ENCODE results near the gene GABRB2. TPM values are rescaled to one million over a fixed set of nuclear protein-coding genes. Genes with fewer than 3 reads are reported as not detected.

GABRB2 gene
- total and polyA plus RNA-seq, 2 of the 13 experiments (the other 11 are each of a cell fraction or from before 2014, with no cell fraction given): 0.01 TPM; not detected in 1

- Histone ChIP-seq H3K79me2 (ENCODE audit: insufficient read depth, low read length) (no peaks in the 10 kb centered on the region), H3K9ac (ENCODE audit: insufficient read depth, low read depth, low read length) (no peak overlapping the region), H3K36me3 (replicated peaks in 1 of 2; ENCODE audit: control insufficient read depth in 1 of 2, insufficient read depth in 2 of 2, low read length in 2 of 2) (no peaks in the 10 kb centered on the region), H3K4me2 (ENCODE audit: low read depth, low read length) (no peak overlapping the region), H3K9me3 (ENCODE audit: low read length) (no peaks in the 10 kb centered on the region), H4K20me1 (ENCODE audit: insufficient read depth, low read length) (no peaks in the 10 kb centered on the region), H3K27me3 (ENCODE audit: control insufficient read depth in 1 of 2, insufficient read depth in 2 of 2, low read length in 2 of 2) (no peaks in the 10 kb centered on the region), H3K4me3 (replicated peaks in 1 of 3; ENCODE audit: insufficient read depth in 1 of 3, low read depth in 2 of 3, low read length in 3 of 3) (no peak overlapping the region), H3K4me1 (ENCODE audit: insufficient read depth, low read length) (no peaks in the 10 kb centered on the region), H3K27ac (ENCODE audit: extremely low read length, insufficient read depth, low read length) (no peak overlapping the region), H2AFZ (ENCODE audit: low read length) (no peak overlapping the region)
- in situ Hi-C loops (cut with HindIII; ENCODE audit: extremely low pct_ligation_motif_present, low pct_unique_long_range_greater_than_20kb): no loop called here
- no peak for ATAC-seq
- BruUV-seq (replicated peaks): no TSS peak
- FAIRE-seq: no peak
- TF ChIP-seq MIXL1 (CRISPR knock-in tag; IDR thresholded peaks at IDR 0.05) (no peak), GATAD2A (CRISPR knock-in tag; IDR thresholded peaks at IDR 0.05) (no peak), CREB1 (IDR thresholded peaks at IDR 0.05) (no peak), CREB1 (CRISPR knock-in tag; IDR thresholded peaks at IDR 0.05) (no peak), GPN1 (CRISPR knock-in tag; IDR thresholded peaks at IDR 0.05; ENCODE audit: borderline replicate concordance) (no peak), ARHGAP35 (CRISPR knock-in tag; IDR thresholded peaks at IDR 0.05; ENCODE audit: borderline replicate concordance) (no peak), ZNF546 (CRISPR knock-in tag; conservative IDR thresholded peaks at IDR 0.05) (no peak), ETV5 (CRISPR knock-in tag; IDR thresholded peaks at IDR 0.05; ENCODE audit: borderline replicate concordance) (no peak)
- intact Hi-C loops (cut with micrococcal nuclease; ENCODE audit: unreplicated experiment): no loop called here
- WGBS (ENCODE audit: low lambda C conversion rate): 41% methylated on average over 5 of the region's 5 CpGs
- DNase-seq (ENCODE audit: low spot score): no peak
- ChIA-PET POLR2A (no interaction called here), CTCF (ENCODE audit: low intra/inter-chr PET ratio, low total read pairs) (no interaction called here)
These were observed 135.9 kb downstream of the GABRB2 start for GRCh38 chr5:161410640-161411039.

DNA sequence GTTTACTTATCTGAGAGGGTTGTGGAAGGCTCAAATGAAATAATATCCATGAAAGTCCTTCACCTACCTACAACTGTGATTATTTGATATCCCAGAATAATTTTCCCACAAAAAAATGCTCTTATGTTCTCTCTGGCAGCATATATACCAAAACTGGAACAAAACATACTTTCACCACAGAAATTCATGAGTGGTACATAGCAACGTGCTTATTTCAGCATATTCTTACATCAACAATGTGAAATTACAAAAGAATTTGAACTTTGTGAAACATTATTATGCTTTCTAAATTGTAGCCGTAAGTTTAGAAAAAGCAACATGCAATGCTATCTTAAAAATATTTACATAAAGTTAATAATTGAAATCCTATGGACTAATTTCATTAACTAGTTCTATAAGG lies 137.1 kb downstream of the GABRB2 start:
- no TSS peak for BruUV-seq (replicated peaks)
- no peak for DNase-seq (ENCODE audit: low spot score)
- no peaks in the 10 kb centered on the region for H3K9me3 ChIP-seq (ENCODE audit: low read length)
- CTCF ChIA-PET (ENCODE audit: low intra/inter-chr PET ratio, low total read pairs): no interaction called here
- no peak overlapping the region for H3K9ac ChIP-seq (ENCODE audit: insufficient read depth, low read depth, low read length)
- H3K4me1 ChIP-seq (ENCODE audit: insufficient read depth, low read length): no peaks in the 10 kb centered on the region
- no peak overlapping the region for H3K4me3 ChIP-seq (replicated peaks in 1 of 3; ENCODE audit: insufficient read depth in 1 of 3, low read depth in 2 of 3, low read length in 3 of 3)
- ATAC-seq: no peak
- H2AFZ ChIP-seq (ENCODE audit: low read length): no peak overlapping the region
- no peaks in the 10 kb centered on the region for H3K79me2 ChIP-seq (ENCODE audit: insufficient read depth, low read length)
- no peak for FAIRE-seq
- intact Hi-C loops (cut with micrococcal nuclease; ENCODE audit: unreplicated experiment): no loop called here
- POLR2A ChIA-PET: no interaction called here
- no peak overlapping the region for H3K4me2 ChIP-seq (ENCODE audit: low read depth, low read length)
- no peak overlapping the region for H3K27ac ChIP-seq (ENCODE audit: extremely low read length, insufficient read depth, low read length)
- no peaks in the 10 kb centered on the region for H3K27me3 ChIP-seq (ENCODE audit: control insufficient read depth in 1 of 2, insufficient read depth in 2 of 2, low read length in 2 of 2)
- in situ Hi-C loops (cut with HindIII; ENCODE audit: extremely low pct_ligation_motif_present, low pct_unique_long_range_greater_than_20kb): no loop called here
- WGBS (ENCODE audit: low lambda C conversion rate): 1% methylated on average over 2 of the region's 2 CpGs
- H3K36me3 ChIP-seq (replicated peaks in 1 of 2; ENCODE audit: control insufficient read depth in 1 of 2, insufficient read depth in 2 of 2, low read length in 2 of 2): no peaks in the 10 kb centered on the region
- H4K20me1 ChIP-seq (ENCODE audit: insufficient read depth, low read length): no peaks in the 10 kb centered on the region
- TF ChIP-seq HNRNPH1 (optimal IDR thresholded peaks at IDR 0.05; ENCODE audit: low read depth, low read length): no peak
- no peak for TF ChIP-seq ZNF572 (CRISPR knock-in tag; IDR thresholded peaks at IDR 0.05)
- TF ChIP-seq ZNF558 (CRISPR knock-in tag; IDR thresholded peaks at IDR 0.05; ENCODE audit: borderline replicate concordance): no peak
- no peak for TF ChIP-seq ZFP36 (IDR thresholded peaks at IDR 0.05; ENCODE audit: borderline replicate concordance, low read depth, low read length, partially characterized antibody)
- no peak for TF ChIP-seq SKI (IDR thresholded peaks at IDR 0.05; ENCODE audit: partially characterized antibody)
- no peak for TF ChIP-seq JDP2 (CRISPR knock-in tag; IDR thresholded peaks at IDR 0.05; ENCODE audit: borderline replicate concordance)
- TF ChIP-seq FOSL1 (CRISPR knock-in tag; IDR thresholded peaks at IDR 0.05; ENCODE audit: borderline replicate concordance): no peak
- TF ChIP-seq, protein P1, sequence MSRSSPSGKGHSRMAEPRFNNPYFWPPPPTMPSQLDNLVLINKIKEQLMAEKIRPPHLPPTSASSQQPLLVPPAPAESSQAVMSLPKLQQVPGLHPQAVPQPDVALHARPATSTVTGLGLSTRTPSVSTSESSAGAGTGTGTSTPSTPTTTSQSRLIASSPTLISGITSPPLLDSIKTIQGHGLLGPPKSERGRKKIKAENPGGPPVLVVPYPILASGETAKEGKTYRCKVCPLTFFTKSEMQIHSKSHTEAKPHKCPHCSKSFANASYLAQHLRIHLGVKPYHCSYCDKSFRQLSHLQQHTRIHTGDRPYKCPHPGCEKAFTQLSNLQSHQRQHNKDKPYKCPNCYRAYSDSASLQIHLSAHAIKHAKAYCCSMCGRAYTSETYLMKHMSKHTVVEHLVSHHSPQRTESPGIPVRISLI (CRISPR knock-in tag; IDR thresholded peaks at IDR 0.05; ENCODE audit: borderline replicate concordance): no peak
- TF ChIP-seq, protein P2, sequence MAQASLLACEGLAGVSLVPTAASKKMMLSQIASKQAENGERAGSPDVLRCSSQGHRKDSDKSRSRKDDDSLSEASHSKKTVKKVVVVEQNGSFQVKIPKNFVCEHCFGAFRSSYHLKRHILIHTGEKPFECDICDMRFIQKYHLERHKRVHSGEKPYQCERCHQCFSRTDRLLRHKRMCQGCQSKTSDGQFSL (CRISPR knock-in tag; IDR thresholded peaks at IDR 0.05): no peak
- TF ChIP-seq HINFP (CRISPR knock-in tag; IDR thresholded peaks at IDR 0.05; ENCODE audit: low read depth): no peak
- no peak for TF ChIP-seq ZNF282 (IDR thresholded peaks at IDR 0.05; ENCODE audit: partially characterized antibody)
